ENCODE measurements around the gene GNB3.
A peak's percentile ranks its signal among the peaks of the same experiment; 100 is the strongest.

Gene GNB3

GRCh38 chr12:6824085-6824775 is 16.5 kb upstream of the GNB3 start:
- DNase-seq: no peak

GRCh38 chr12:6824901-6825381 is 15.8 kb upstream of the GNB3 start:
- no peak for DNase-seq

DNA sequence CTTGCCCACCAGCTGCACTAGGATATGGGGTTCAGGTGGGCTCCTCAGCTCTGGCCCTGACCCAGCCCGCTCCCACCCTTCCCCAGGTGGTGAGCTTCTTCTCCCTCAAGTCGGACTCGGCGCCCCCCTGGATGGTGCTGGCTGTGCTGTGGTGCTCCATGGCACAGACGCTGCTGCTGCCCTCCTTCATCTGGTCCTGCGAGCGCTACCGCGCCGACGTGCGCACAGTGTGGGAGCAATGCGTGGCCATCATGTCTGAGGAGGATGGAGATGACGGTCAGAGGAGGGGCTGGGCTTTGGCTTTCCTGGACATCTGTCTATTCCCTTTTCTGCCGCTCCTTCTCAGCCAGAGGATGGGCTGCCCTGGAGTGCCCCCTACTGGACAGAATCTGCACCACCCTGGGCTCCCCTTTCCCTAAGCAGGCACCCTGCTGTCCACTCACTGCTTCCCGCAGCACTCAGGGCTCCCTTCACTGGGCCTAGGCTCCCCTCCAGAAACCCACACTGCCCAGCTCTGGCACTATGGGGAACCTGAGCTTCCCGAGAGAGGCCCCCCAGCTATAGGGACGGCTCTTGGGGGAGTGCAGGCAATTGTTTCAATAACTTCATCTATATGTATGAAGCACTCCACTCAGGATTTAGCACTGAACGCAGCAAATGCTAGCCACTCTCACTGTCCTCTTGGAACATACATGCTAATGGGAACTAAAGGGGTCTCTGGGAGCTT is 15.2 kb upstream of the GNB3 start:
- DNase-seq: peak; percentile 92

GRCh38 chr12:6826125-6826733 is 14.5 kb upstream of the GNB3 start:
- DNase-seq: no peak

DNA sequence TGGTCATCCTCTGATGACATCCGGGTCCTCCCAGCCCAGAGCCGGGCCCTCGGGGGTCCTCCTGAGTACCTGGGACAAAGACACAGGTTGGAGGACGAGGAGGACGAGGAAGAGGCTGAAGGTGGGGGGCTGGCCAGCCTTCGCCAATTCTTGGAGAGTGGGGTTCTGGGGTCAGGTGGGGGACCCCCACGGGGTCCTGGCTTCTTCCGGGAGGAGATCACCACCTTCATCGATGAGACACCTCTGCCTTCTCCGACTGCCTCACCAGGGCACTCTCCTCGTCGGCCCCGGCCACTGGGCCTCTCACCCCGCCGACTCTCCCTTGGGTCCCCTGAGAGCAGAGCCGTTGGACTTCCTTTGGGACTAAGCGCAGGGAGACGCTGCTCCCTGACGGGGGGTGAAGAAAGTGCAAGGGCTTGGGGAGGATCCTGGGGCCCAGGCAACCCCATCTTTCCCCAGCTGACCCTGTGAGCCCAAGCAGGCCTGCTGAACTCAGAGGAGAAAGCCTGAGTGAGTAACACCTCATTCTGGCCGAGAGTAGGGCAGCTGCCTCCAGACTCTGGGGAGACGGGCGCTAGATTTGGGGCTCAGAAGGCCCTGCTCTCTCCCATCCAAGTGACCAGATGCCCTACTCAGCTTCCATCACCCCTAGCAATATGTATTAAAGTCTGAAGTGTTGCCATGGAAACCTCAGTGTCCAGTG is 13.8 kb upstream of the GNB3 start:
- DNase-seq: no peak

GRCh38 chr12:6827437-6827911 is 13.3 kb upstream of the GNB3 start:
- peak; percentile 89 for DNase-seq

- peak; percentile 54 for DNase-seq
These were observed 12.5 kb upstream of the GNB3 start, which contains the start of gene P3H3 for GRCh38 chr12:6827982-6828780. TSS of gene P3H3 (plus strand) at chr12:6828407. CDS start at chr12:6828441, 34 bp downstream.

- peak; percentile 77 for DNase-seq
These were observed 11.8 kb upstream of the GNB3 start for GRCh38 chr12:6828781-6829535.

DNA sequence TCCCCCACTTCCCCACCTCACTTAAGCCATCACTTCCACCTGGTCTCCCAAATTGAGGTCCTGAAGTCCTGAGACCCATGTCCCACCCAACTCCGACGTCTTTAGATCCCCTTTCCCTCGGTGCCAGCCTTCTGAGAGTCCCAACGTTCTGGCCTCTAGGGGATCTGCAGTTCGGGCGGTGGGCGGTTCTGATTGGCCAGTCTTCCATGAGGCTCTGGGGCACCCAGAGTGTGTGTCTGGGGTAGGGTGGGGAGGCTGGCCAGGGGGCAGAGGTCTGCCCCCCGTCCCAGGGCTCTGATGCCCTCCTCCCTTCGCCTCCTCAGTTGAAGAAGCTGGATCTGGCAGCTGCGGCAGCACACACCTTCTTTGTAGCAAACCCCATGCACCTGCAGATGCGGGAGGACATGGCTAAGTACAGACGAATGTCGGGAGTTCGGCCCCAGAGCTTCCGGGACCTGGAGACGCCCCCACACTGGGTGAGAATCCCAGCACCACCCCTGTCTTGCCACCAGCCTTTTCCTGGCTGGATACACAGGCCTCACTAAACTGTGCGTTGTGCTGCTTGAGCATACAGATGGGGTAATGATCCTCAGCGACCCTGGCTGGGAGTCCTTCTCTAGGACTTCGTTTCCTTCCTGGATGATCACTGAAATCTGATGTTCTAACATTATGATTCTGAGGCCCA is 11.0 kb upstream of the GNB3 start:
- DNase-seq: no peak

GRCh38 chr12:6830286-6830890 is 10.3 kb upstream of the GNB3 start:
- no peak for DNase-seq

- DNase-seq: no peak
These were observed 9.7 kb upstream of the GNB3 start for GRCh38 chr12:6830999-6831398.

DNA sequence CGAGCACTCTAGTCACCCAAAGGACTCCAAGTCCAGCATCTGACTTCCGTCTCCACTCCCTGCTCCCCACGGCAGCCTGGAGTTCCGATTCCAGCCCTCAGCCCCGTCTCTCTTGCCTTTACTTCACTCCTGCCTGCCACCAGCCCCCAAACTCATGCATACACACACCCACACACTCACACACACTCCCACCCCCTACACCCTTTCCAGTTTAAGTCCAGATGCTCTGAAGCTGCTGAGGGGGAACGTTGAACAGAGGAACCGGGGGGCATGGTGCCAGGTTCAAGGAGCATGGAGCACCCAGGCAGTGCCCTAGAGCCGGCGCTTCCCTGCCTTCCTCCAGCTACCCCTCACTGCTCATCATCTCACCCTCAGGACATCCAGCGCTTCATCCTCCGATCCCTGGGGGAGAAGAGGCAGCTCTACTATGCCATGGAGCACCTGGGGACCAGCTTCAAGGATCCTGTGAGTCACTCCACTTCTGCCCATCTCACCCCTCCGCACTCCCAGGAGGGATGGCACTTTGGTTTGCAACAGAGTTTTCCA is 9.2 kb upstream of the GNB3 start:
- DNase-seq: no peak

DNA sequence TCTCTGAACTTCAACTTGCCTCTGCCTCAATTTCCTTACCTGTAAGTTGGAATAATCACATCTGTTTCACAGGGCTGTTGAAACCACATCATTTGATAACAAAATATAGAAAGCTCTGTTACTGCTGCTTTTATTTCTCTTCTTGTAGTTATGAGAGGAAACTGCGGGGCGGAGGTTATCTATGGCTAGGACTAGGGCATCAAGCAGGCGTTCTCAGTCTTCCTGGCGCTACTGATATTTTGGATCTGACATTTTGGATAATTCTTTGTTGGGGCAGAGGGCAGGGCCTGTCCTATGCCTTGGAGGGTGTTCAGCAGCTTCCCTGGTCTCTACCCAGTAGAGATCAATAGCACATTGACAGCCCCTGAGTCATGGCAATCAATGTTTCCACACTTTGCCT is 8.6 kb upstream of the GNB3 start:
- DNase-seq: no peak

GRCh38 chr12:6833189-6833890 is 7.4 kb upstream of the GNB3 start:
- DNase-seq: no peak

GRCh38 chr12:6834254-6834653 is 6.5 kb upstream of the GNB3 start:
- DNase-seq: no peak

DNA sequence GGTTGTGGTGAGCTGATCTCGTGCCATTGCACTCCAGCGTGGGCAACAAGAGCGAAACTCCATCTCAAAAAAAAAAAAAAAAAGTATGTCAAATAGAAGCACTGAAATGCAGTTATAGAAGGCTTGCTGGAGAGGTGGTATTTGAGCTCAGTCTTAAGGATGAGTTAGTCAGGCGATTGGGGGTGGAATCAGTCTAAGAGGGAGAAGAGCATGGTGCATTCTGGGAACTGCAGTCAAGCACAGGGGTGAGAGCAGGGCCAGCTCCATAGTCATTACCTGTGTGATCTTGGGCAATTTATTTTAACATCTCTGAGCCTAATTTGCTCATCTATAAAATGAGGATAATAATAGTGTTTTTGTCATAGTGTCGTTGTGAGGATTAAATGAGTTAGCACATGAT is 5.9 kb upstream of the GNB3 start:
- DNase-seq: no peak

GRCh38 chr12:6836851-6837250 is 3.9 kb upstream of the GNB3 start:
- no peak for DNase-seq

GRCh38 chr12:6837370-6838060 is 3.2 kb upstream of the GNB3 start:
- no peak for DNase-seq

DNA sequence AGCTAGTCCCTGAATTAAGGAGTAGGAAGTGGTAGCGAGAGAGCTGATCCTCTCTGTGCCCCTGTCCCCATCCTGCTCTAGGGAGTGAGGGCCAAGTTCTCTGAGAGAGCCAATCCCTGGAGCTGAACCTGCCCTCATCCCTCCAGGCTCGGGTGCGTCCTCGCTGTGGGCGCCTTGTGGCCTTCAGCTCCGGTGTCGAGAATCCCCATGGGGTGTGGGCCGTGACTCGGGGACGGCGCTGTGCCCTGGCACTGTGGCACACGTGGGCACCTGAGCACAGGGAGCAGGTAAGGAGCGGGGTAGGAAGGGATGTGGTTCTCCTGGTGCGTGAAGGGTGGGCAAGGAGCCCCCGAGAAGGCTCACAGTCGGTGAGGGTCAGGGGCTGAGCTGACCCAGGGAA is 1.9 kb upstream of the GNB3 start:
- no peak for DNase-seq

Measured in OCI-M1 (cell line).